ENCODE results near the gene PXMP4.

PXMP4 gene

GRCh38 chr20:33731693-33732165 lies 11.6 kb upstream of the PXMP4 start, which contains the start of gene ZNF341:
Gene ZNF341, plus strand, starts transcription at chr20:33731996. Its CDS starts 26 bp downstream, at chr20:33732022.
- Histone ChIP-seq H3K9ac (ENCODE audit: low read length) (peak within 1 kb of the TSS; percentile 87), H3K9me3 (ENCODE audit: control insufficient read depth, low read length) (peaks cover 6% of the 10 kb centered on the region), H3K27me3 (replicated peaks; ENCODE audit: control insufficient read depth, insufficient read depth, low read length) (no peaks in the 10 kb centered on the region), H3K4me3 (ENCODE audit: low read length) (peak within 1 kb of the TSS; percentile 84), H3K36me3 (ENCODE audit: control insufficient read depth, insufficient read depth, low read length, severe bottlenecking) (no peaks in the 10 kb centered on the region), H3K4me1 (ENCODE audit: control insufficient read depth, insufficient read depth, low read length) (peaks cover 31% of the 10 kb centered on the region)
- DNase-seq (ENCODE audit: low read depth) = no peak

GRCh38 chr20:33730946-33731692 lies 11.0 kb upstream of the PXMP4 start:
- DNase-seq (ENCODE audit: low read depth) = no peak
- Histone ChIP-seq H3K36me3 (ENCODE audit: control insufficient read depth, insufficient read depth, low read length, severe bottlenecking) (no peaks in the 10 kb centered on the region), H3K27me3 (replicated peaks; ENCODE audit: control insufficient read depth, insufficient read depth, low read length) (no peaks in the 10 kb centered on the region), H3K4me3 (ENCODE audit: low read length) (peak overlapping the region; percentile 84), H3K4me1 (ENCODE audit: control insufficient read depth, insufficient read depth, low read length) (peaks cover 31% of the 10 kb centered on the region), H3K9me3 (ENCODE audit: control insufficient read depth, low read length) (peaks cover under 1% of the 10 kb centered on the region), H3K9ac (ENCODE audit: low read length) (peak overlapping the region; percentile 87)

DNA sequence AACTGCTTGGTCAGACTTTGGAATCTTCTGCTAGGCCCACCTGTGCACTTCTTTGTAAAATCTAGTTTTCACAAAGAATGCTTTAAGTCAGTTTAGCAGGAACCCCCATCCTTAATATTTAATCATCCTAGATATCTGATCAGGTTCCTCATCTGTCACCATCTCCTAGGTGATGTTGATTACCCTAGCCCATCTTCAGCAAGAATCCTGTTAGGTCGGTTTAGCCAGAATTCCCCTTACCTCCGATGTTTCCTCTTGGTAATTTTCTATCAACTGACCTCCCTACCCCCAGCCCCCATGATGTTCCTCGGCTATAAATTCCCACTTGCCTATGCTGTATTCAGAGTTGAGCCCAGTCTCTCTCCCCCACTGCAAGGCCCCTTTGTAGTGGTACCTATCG lies 9.0 kb upstream of the PXMP4 start:
- Histone ChIP-seq H3K9me3 (ENCODE audit: control insufficient read depth, low read length) (no peaks in the 10 kb centered on the region), H3K4me1 (ENCODE audit: control insufficient read depth, insufficient read depth, low read length) (peaks cover 28% of the 10 kb centered on the region), H3K27me3 (replicated peaks; ENCODE audit: control insufficient read depth, insufficient read depth, low read length) (no peaks in the 10 kb centered on the region), H3K36me3 (ENCODE audit: control insufficient read depth, insufficient read depth, low read length, severe bottlenecking) (no peaks in the 10 kb centered on the region), H3K4me3 (ENCODE audit: low read length) (no peak overlapping the region), H3K9ac (ENCODE audit: low read length) (no peak overlapping the region)
- DNase-seq (ENCODE audit: low read depth) = no peak

GRCh38 chr20:33728463-33728862 lies 8.4 kb upstream of the PXMP4 start:
- Histone ChIP-seq H3K9ac (ENCODE audit: low read length) (no peak overlapping the region), H3K27me3 (replicated peaks; ENCODE audit: control insufficient read depth, insufficient read depth, low read length) (no peaks in the 10 kb centered on the region)
- DNase-seq (ENCODE audit: low read depth) = no peak

DNA sequence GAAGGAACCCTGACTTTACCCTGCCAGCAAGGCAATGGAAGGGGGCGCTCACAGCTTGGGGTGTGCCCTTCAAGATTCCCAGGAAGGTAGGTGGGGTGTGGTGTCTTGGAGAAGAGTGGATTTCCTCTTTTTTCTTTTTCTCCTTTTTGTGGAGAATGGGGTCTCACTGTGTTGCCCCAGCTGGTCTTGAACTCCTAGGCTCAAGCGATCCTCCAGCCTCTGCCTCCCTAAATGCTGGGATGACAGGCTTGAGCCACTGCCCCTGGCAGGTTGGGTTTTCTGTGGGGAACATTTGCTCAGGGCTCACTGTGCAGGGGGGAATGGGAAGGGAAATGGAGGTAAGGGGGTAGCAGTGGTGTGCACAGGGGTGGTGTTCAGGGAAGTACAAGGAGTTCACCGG lies 7.7 kb upstream of the PXMP4 start:
- Histone ChIP-seq H3K4me3 (ENCODE audit: low read length) (no peak overlapping the region), H3K27me3 (replicated peaks; ENCODE audit: control insufficient read depth, insufficient read depth, low read length) (no peaks in the 10 kb centered on the region), H3K9me3 (ENCODE audit: control insufficient read depth, low read length) (no peaks in the 10 kb centered on the region), H3K9ac (ENCODE audit: low read length) (no peak overlapping the region), H3K4me1 (ENCODE audit: control insufficient read depth, insufficient read depth, low read length) (peaks cover 17% of the 10 kb centered on the region), H3K36me3 (ENCODE audit: control insufficient read depth, insufficient read depth, low read length, severe bottlenecking) (no peaks in the 10 kb centered on the region)
- DNase-seq (ENCODE audit: low read depth) = no peak

More at GRCh38 chr20:33728463-33728862, 8.4 kb upstream of the PXMP4 start:
- Histone ChIP-seq H3K4me1 (ENCODE audit: control insufficient read depth, insufficient read depth, low read length) (peaks cover 23% of the 10 kb centered on the region), H3K9me3 (ENCODE audit: control insufficient read depth, low read length) (no peaks in the 10 kb centered on the region), H3K4me3 (ENCODE audit: low read length) (no peak overlapping the region), H3K36me3 (ENCODE audit: control insufficient read depth, insufficient read depth, low read length, severe bottlenecking) (no peaks in the 10 kb centered on the region)

DNA sequence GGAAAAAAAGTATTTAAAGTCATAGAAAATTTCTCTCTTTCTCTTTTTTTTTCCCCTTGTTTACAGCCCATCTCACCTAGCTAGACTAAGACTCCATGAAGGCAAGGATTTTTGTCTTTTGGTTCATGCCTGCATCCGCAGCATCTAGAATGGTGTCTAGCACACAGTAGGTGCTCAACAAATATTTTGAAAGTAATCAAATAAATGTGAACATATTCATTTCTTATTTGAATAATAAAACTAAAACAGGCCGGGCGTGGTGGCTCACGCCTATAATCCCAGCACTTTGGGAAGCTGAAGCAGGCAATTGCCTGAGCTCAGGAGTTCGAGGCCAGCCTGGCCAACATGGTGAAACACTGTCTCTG lies 7.0 kb upstream of the PXMP4 start:
- Histone ChIP-seq H3K9me3 (ENCODE audit: control insufficient read depth, low read length) (no peaks in the 10 kb centered on the region), H3K27me3 (replicated peaks; ENCODE audit: control insufficient read depth, insufficient read depth, low read length) (no peaks in the 10 kb centered on the region), H3K9ac (ENCODE audit: low read length) (no peak overlapping the region), H3K36me3 (ENCODE audit: control insufficient read depth, insufficient read depth, low read length, severe bottlenecking) (no peaks in the 10 kb centered on the region), H3K4me1 (ENCODE audit: control insufficient read depth, insufficient read depth, low read length) (peaks cover 11% of the 10 kb centered on the region), H3K4me3 (ENCODE audit: low read length) (no peak overlapping the region)
- DNase-seq (ENCODE audit: low read depth) = no peak

GRCh38 chr20:33725607-33726264 lies 5.6 kb upstream of the PXMP4 start:
- no peaks in the 10 kb centered on the region for H3K27me3 ChIP-seq (replicated peaks; ENCODE audit: control insufficient read depth, insufficient read depth, low read length)
- DNase-seq (ENCODE audit: low read depth) = no peak
- peaks cover 6% of the 10 kb centered on the region for H3K4me1 ChIP-seq (ENCODE audit: control insufficient read depth, insufficient read depth, low read length)
- H3K9ac ChIP-seq (ENCODE audit: low read length) = no peak overlapping the region
- no peaks in the 10 kb centered on the region for H3K9me3 ChIP-seq (ENCODE audit: control insufficient read depth, low read length)
- H3K4me3 ChIP-seq (ENCODE audit: low read length) = no peak overlapping the region
- no peaks in the 10 kb centered on the region for H3K36me3 ChIP-seq (ENCODE audit: control insufficient read depth, insufficient read depth, low read length, severe bottlenecking)

GRCh38 chr20:33724439-33725094 lies 4.5 kb upstream of the PXMP4 start:
- no peak overlapping the region for H3K4me3 ChIP-seq (ENCODE audit: low read length)
- peak; percentile 8 for DNase-seq (ENCODE audit: low read depth)
- no peaks in the 10 kb centered on the region for H3K9me3 ChIP-seq (ENCODE audit: control insufficient read depth, low read length)
- H3K27me3 ChIP-seq (replicated peaks; ENCODE audit: control insufficient read depth, insufficient read depth, low read length) = no peaks in the 10 kb centered on the region
- no peaks in the 10 kb centered on the region for H3K36me3 ChIP-seq (ENCODE audit: control insufficient read depth, insufficient read depth, low read length, severe bottlenecking)
- no peak overlapping the region for H3K9ac ChIP-seq (ENCODE audit: low read length)
- H3K4me1 ChIP-seq (ENCODE audit: control insufficient read depth, insufficient read depth, low read length) = peaks cover 8% of the 10 kb centered on the region

DNA sequence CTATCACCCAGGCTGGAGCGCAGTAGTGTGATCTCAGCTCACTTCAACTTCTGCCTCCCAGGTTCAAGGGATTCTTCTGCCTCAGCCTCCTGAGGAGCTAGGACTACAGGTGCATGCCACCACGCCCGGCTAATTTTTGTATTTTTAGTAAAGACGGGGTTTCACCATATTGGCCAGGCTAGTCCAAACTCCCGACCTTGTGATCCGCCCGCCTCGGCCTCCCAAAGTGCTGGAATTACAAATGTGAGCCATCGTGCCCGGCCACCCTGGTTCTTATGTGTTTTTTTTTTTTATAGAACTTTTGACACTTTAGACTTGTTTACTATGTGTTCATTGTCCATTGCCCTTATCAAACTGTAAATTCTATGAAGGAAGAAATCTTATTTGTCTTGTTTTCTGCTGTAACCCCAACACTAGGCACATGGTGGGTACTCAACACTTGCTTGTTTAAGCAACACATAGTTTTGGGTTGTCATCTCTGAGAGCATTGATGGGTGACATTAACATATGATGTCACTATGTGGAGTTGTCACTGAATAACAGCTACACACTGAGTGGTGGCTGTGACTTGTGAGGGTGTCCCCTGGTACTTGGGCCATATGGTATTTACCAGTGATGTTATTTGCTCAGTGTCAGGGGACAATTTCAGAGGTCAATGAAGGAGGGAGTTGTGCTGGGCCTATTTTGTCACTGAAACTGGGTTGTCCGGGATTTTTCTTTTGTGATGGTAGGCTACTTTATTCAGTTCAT lies 1.5 kb upstream of the PXMP4 start:
- no peak for DNase-seq (ENCODE audit: low read depth)
- Histone ChIP-seq H3K27me3 (replicated peaks; ENCODE audit: control insufficient read depth, insufficient read depth, low read length) (no peaks in the 10 kb centered on the region), H3K4me1 (ENCODE audit: control insufficient read depth, insufficient read depth, low read length) (peaks cover 15% of the 10 kb centered on the region), H3K36me3 (ENCODE audit: control insufficient read depth, insufficient read depth, low read length, severe bottlenecking) (no peaks in the 10 kb centered on the region), H3K4me3 (ENCODE audit: low read length) (no peak overlapping the region), H3K9me3 (ENCODE audit: control insufficient read depth, low read length) (no peaks in the 10 kb centered on the region), H3K9ac (ENCODE audit: low read length) (no peak overlapping the region)

DNA sequence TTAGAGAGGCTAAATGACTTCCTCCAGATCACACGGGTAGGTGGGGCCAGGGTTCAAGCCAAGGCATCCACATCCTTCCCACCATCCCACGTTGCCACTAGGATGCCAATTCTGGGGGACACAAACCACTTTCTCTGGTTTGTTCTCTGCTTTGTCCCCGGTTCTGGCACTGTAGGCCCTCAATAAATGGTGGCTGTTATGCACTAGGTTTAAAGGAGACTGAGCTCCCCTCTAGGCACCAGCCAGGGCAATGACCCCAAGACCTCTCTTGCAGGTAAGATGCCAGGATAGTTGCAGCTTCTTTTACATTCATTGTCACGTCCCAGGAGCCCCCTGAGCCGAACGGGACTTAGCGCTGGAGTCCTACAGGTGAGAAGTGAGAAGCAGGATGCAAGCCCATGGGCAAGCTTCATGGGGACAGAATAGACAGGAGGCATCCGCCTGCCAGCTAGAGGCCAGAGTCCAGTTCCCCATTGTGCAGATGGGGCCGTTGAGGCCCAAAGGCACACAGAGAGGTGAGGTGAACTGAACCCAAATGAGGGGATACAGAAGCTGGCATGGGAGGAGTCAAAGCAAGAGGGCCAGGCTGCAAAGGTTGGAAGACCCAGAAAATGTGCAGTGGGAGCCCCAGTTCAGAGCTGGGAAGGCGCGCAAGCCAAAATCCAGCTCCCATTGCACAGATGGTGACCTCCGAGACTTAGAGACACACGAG lies 677 bp downstream of the PXMP4 start:
- Histone ChIP-seq H3K4me1 (ENCODE audit: control insufficient read depth, insufficient read depth, low read length) (peaks cover 13% of the 10 kb centered on the region), H3K36me3 (ENCODE audit: control insufficient read depth, insufficient read depth, low read length, severe bottlenecking) (peaks cover 3% of the 10 kb centered on the region), H3K4me3 (ENCODE audit: low read length) (peak overlapping the region; percentile 94), H3K27me3 (replicated peaks; ENCODE audit: control insufficient read depth, insufficient read depth, low read length) (no peaks in the 10 kb centered on the region), H3K9ac (ENCODE audit: low read length) (peak overlapping the region; percentile 89), H3K9me3 (ENCODE audit: control insufficient read depth, low read length) (no peaks in the 10 kb centered on the region)
- no peak for DNase-seq (ENCODE audit: low read depth)

All from adipocyte (in vitro differentiated cells).